Lung (tissue), 12 donors: ENCODE data around the gene PPA1. TPM values are rescaled to one million over a fixed set of nuclear protein-coding genes. Genes with fewer than 3 reads are reported as not detected.

Source experiments
- ATAC-seq: fragments of 200-7000 bp; cut with Tn5 transposase; one replicate; pipeline ENCODE4 v1.9.1; 2020; ENCODE audit warnings: moderate number of reproducible peaks; ENCODE audit not compliant: insufficient read depth, low FRiP score
- DNase-seq, 3 donors: peaks; one replicate each; pipeline ENCODE4 v3.0.0-alpha.2; 2013 to 2017
- H3K27ac ChIP-seq, 2 donors: one replicate each; pipeline ENCODE4 v1.5.1; 2013; ENCODE audit warnings: mild to moderate bottlenecking in 2 of 2, moderate library complexity in 2 of 2, control low read depth in 1 of 2, inconsistent platforms in 1 of 2, low read depth in 1 of 2, low read length in 1 of 2
- H3K27me3 ChIP-seq, 3 donors: one replicate each; pipeline ENCODE4 v1.5.1; 2013; ENCODE audit warnings: low read length in 2 of 3; ENCODE audit not compliant: control insufficient read depth in 3 of 3, insufficient read depth in 3 of 3
- H3K36me3 ChIP-seq, 4 donors: one replicate each; pipeline ENCODE4 v1.5.1; 2013; ENCODE audit warnings: low read length in 4 of 4, mild to moderate bottlenecking in 1 of 4, moderate library complexity in 1 of 4; ENCODE audit not compliant: control insufficient read depth in 4 of 4, insufficient read depth in 4 of 4
- H3K4me1 ChIP-seq, 5 donors: one replicate each; pipeline ENCODE4 v1.5.1; 2013; ENCODE audit warnings: low read length in 5 of 5, mild to moderate bottlenecking in 2 of 5, moderate library complexity in 1 of 5; ENCODE audit not compliant: control insufficient read depth in 5 of 5, insufficient read depth in 5 of 5
- H3K4me3 ChIP-seq: one replicate; pipeline ENCODE4 v1.5.1; 2013; ENCODE audit warnings: mild to moderate bottlenecking, control low read depth, moderate library complexity
- H3K9ac ChIP-seq, 2 donors: one replicate each; pipeline ENCODE4 v1.5.1; 2013; ENCODE audit warnings: low read length in 2 of 2, control low read depth in 1 of 2; ENCODE audit not compliant: insufficient read depth in 1 of 2
- H3K9me3 ChIP-seq, 4 donors: one replicate each; pipeline ENCODE4 v1.5.1; 2013; ENCODE audit warnings: low read length in 3 of 4, mild to moderate bottlenecking in 1 of 4, moderate library complexity in 1 of 4; ENCODE audit not compliant: control insufficient read depth in 4 of 4, insufficient read depth in 3 of 4
- CTCF ChIP-seq: IDR thresholded peaks from 2 replicates; pipeline ENCODE4 v1.5.1; 2012; ENCODE audit warnings: mild to moderate bottlenecking; ENCODE audit errors: control extremely low read depth, extremely low read depth
- WGBS, 2 donors: extraction: QIAGEN DNeasy Blood & Tissue Kit; methylation state at CpG; one replicate each; pipeline ENCODE4 v1.1.7; 2013; 5-methylcytosine and 5-hydroxymethylcytosine counted together
- polyA plus RNA-seq, 2 donors: library from polyadenylated mRNA; stranded (reverse); fragments of 200-250 nt; gene quantifications; one replicate each; pipeline ENCODE4 v1.2.1, GENCODE V29; 2013
- total RNA-seq, 2 donors: library from RNA; depleted of rRNA in 1 of 2; stranded (reverse); fragments of >200 nt in 1 of 2; gene quantifications; one replicate each; pipeline ENCODE4 v1.2.1, GENCODE V29; 2014 to 2021
- donor health status: control.
- donor health status: control.
- donor health status: Bipolar disorder and iron deficiency.
- donor health status: healthy.
- donor health status: DM: yes; HTN: yes; CAD: no.

The PPA1 gene
- total and polyA plus RNA-seq, 4 donors = 165 to 251 (median 190) TPM

GRCh38 chr10:70169649-70170364 is 63.4 kb downstream of the PPA1 start:
- Histone ChIP-seq H3K27me3 (no peaks in the 10 kb centered on the region), H3K27ac (peak overlapping the region; percentile 76 to 90), H3K4me3 (peak overlapping the region; percentile 88), H3K9me3 (no peaks in the 10 kb centered on the region), H3K36me3 (peaks cover 0 to 9% (median 4%) of the 10 kb centered on the region in 4 donors), H3K9ac (peak overlapping the region; percentile 98), H3K4me1 (peaks cover 0 to 12% (median 3%) of the 10 kb centered on the region in 5 donors)
- DNase-seq (peak in 1 of 3 donors; percentile 29), ATAC-seq (peak; percentile 8)
- TF ChIP-seq CTCF = no peak
- 1 to 2% methylated on average over 40 of the region's 40 CpGs for WGBS, 2 donors

- H3K27me3 ChIP-seq = no peaks in the 10 kb centered on the region
- H3K27ac ChIP-seq = no peak overlapping the region
- DNase-seq = no peak
- no peak for TF ChIP-seq CTCF
- peaks cover 0 to 9% (median 4%) of the 10 kb centered on the region in 4 donors for H3K36me3 ChIP-seq
- H3K4me1 ChIP-seq = peaks cover 0 to 12% (median 3%) of the 10 kb centered on the region in 5 donors
- no peak for ATAC-seq
- 16 to 17% methylated on average over 2 of the region's 2 CpGs for WGBS, 2 donors
- no peaks in the 10 kb centered on the region for H3K9me3 ChIP-seq
- peak overlapping the region in 1 of 2 donors; percentile 98 for H3K9ac ChIP-seq
- no peak overlapping the region for H3K4me3 ChIP-seq
Measured at GRCh38 chr10:70169011-70169410, 64.2 kb downstream of the PPA1 start.

GRCh38 chr10:70167246-70167645 is 66.0 kb downstream of the PPA1 start:
- 86 to 94% methylated on average over 7 of the region's 7 CpGs for WGBS, 2 donors
- Histone ChIP-seq H3K9me3 (no peaks in the 10 kb centered on the region), H3K36me3 (peaks cover 0 to 9% (median 4%) of the 10 kb centered on the region in 4 donors), H3K9ac (no peak overlapping the region), H3K4me1 (peaks cover 0 to 21% (median 3%) of the 10 kb centered on the region in 5 donors), H3K4me3 (no peak overlapping the region), H3K27me3 (no peaks in the 10 kb centered on the region), H3K27ac (no peak overlapping the region)
- DNase-seq = no peak
- TF ChIP-seq CTCF = no peak
- ATAC-seq = no peak
